HG03066 (cell line): ENCODE results near the gene PLEKHG4B.
"Not testable (repeated sequence)": the region's sequence is repeated elsewhere in the genome, so short reads cannot be mapped to it uniquely, and the experiment has no call there.

Experiments used
- ATAC-seq: cut with Tn5 transposase; IDR thresholded peaks from one replicate; pipeline ENCODE4 v1.9.1; 2021; ENCODE audit warnings: low read depth; ENCODE audit not compliant: unreplicated experiment

Gene PLEKHG4B, protein sequence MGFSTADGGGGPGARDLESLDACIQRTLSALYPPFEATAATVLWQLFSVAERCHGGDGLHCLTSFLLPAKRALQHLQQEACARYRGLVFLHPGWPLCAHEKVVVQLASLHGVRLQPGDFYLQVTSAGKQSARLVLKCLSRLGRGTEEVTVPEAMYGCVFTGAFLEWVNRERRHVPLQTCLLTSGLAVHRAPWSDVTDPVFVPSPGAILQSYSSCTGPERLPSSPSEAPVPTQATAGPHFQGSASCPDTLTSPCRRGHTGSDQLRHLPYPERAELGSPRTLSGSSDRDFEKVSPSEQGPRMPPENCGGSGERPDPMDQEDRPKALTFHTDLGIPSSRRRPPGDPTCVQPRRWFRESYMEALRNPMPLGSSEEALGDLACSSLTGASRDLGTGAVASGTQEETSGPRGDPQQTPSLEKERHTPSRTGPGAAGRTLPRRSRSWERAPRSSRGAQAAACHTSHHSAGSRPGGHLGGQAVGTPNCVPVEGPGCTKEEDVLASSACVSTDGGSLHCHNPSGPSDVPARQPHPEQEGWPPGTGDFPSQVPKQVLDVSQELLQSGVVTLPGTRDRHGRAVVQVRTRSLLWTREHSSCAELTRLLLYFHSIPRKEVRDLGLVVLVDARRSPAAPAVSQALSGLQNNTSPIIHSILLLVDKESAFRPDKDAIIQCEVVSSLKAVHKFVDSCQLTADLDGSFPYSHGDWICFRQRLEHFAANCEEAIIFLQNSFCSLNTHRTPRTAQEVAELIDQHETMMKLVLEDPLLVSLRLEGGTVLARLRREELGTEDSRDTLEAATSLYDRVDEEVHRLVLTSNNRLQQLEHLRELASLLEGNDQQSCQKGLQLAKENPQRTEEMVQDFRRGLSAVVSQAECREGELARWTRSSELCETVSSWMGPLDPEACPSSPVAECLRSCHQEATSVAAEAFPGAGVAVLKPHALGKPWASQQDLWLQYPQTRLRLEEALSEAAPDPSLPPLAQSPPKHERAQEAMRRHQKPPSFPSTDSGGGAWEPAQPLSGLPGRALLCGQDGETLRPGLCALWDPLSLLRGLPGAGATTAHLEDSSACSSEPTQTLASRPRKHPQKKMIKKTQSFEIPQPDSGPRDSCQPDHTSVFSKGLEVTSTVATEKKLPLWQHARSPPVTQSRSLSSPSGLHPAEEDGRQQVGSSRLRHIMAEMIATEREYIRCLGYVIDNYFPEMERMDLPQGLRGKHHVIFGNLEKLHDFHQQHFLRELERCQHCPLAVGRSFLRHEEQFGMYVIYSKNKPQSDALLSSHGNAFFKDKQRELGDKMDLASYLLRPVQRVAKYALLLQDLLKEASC (N-terminal part only)

DNA sequence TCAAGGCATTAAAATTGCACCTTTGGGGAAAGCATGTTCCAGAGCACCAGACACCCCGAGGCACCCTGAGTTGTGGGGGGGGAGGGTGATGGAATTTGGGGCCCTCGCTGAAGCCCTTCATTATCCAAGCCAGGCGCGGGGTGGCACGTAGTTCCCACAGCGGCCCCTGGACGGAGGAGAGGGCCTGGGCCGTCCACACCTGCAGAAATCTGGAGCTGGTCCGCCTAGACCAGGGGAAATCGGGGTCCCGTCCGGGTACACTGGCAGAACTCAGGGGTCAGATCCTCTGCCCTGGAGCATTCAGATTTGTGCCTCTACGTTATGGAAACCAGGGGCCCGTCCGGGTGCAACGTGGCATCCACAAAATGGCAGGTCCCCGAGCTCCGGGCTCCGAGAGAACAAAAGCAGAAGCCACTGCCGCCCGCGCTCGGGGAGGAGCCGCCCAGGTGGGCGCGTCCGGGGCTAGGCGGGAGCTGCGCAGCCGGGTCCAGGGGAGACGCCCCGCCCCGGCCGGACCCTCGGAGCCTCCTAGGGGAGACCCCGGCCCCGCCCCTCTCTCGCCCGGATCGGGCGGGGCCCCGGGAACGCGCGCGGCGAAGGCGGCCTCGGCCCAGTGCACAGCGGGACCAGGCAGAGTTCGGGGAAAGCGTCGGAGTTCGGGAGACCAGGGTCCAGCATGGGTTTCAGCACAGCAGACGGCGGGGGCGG lies at the start of gene PLEKHG4B:
TSS of gene PLEKHG4B (plus strand) at position 613 of the 708 bp plus-strand sequence. CDS start at position 677, 64 bp downstream.
- no peak for ATAC-seq

DNA sequence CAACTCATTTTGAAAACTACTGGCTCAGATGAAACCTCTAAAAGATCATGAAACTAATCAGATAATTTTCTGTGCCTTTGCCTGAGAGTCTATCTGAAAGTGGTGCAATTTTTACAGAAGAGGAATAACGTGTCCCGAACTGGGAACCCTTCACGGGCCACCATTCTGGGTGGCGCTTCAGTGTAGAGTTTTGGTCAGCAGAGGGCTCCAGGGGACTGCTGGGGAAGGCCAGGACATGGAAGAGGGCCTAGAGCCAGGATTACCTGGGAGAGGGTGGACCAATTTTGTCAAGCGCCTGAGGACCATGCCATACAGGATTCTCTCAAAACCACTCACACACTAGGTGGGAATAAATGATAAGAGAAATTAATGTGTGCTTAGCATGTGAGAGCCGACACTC lies 49.7 kb upstream of the PLEKHG4B start:
- no peak for ATAC-seq

DNA sequence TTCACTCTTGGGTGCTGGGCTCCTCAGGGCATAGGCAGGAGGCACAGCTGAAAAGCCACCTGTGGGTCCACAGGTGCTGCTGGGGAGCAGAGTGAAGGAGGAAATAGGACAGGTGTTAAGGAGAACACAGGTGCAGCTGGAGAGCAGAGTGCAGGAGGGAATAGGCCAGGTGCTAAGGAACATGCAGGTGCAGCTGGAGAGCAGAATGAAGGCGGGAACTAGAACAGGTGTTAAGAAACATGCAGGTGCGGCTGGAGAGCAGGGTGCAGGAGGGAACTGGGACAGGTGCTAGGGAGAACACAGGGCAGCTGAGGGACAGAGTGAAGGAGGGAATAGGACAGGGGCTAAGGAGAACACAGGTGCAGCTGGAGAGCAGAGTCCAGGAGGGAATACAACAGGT lies 43.8 kb upstream of the PLEKHG4B start:
- ATAC-seq, result no peak

DNA sequence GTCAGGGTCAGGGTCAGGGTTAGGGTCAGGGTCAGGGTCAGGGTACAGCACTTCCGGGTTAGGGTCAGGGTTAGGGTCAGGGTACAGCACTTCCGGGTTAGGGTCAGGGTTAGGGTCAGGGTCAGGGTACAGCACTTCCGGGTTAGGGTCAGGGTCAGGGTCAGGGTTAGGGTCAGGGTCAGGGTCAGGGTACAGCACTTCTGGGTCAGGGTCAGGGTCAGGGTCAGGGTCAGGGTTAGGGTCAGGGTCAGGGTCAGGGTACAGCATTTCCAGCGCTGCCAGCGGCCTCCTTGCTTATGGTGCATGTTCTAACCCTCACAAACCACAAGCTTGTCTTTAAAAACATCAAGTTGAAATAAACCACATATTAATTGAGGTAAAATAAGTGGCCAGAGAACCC lies 42.4 kb upstream of the PLEKHG4B start:
- ATAC-seq, result not testable (repeated sequence)

DNA sequence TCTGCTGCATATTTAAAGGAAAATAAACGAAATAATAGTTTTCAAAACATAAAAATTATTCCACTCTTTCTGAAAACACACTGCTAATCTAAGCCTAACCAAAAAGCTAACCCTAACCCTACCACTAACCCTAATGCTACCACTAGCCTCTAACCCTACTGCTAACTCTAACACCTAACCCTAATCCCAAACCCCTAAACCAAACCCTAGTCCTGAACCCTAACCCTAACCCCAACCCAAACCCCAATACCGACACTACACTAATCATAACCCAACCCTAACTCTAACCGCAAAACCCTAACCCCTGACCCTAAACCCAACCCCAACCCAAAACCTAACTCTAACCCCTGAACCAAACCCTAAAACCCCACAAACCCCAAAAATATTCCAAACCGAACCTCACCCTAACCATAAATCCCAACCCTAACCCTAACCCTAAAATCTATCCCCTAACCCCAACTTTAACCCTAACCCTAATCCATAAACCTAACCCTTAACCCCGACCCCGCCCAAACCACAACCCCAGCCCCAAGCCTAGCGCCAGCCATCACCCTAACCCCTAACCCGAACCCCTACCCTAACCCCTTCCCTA lies 41.9 kb upstream of the PLEKHG4B start:
- ATAC-seq, result no peak

DNA sequence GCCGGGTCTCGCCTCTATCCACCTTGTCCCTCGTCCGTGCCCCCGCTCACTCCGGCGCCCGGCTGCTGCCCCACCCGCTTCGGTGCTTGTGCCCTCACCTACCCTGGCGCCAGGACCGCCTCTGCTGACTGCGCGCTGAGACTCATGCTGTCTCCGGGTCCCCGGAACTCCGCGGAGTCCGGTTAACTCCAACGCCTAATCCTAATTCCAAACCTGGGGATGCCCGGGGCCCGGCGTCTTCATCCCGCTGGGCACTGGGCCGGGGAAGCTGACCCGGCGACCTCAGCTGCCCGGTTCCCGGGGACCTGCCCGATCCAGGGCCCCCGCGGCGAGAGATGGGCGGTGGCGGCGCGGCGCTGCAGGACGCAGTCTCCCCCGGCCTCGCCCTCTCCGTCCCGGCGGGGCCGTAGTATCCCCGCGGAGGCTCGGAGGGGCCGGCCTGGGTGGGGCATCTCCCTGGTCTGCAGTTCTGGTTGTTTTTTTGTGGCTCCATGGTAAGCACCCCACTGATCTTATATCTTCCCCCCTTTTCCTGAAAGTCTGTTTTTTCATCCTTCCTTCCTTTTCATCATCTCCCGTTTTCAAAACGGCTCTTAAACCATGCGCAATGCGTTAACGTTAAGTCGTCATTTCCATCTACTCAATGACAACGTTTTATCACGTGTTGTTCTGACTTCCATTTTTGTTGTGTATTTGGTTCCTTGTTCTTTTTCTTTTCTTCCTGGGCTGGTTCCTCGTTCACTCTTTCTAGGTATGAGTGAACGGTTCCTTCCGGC lies 41.1 kb upstream of the PLEKHG4B start:
- no peak for ATAC-seq

DNA sequence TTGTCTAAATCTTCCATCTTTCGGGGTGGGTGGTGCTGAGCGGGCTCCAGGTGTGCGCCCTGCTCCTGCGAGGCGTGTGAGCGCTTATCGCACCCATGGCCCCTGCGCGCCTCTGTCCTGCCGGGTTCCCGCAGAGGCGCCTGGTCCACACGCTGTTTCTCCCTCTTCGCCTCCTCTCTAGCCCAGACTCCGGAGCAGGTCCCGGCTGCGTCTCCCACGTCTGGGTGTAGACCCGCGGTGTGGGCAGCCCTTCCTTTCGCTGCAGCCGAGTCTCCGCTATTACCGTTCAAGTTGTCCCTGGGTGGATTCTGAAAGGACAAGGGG lies 40.5 kb upstream of the PLEKHG4B start:
- no peak for ATAC-seq

DNA sequence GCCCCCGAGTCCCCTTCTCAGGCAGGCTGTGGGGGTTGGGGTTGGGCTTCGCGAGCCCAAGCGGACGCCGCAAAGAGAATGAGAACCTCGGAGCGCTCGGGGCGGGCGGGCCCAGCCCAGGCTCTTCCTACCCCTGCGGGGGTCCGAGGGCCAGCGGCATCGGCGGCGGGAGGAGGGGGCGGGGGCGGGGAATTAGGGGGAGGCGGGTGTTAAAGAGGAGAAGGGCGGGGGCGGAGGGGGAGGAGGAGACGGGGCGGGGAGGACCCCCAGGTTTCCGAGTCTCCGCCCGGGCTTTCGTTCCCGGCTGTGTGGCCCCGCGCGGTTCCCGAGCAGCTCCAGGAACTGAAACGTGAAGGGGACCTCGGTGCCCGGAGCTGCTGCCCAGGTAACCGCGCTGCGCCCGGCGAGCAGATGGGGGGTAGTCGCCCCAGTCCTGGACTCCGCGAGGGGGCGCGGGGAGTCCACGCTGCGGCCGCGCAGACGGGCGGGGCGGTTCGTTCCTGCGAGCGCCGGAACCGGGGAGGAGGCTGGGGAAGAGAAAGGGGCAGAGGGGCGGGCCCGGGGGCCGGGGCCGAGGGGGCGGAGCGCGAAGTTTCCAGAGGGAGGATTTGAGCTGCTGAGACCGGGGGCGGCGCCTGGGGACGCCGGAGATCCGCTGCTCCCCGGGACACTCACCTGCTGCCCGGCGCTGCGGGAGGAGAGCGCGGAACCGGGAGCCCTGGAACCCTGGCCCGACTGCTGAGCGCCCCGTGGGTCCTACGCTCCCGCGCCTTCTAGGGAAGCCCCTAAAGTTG lies 38.4 kb upstream of the PLEKHG4B start:
- no peak for ATAC-seq

DNA sequence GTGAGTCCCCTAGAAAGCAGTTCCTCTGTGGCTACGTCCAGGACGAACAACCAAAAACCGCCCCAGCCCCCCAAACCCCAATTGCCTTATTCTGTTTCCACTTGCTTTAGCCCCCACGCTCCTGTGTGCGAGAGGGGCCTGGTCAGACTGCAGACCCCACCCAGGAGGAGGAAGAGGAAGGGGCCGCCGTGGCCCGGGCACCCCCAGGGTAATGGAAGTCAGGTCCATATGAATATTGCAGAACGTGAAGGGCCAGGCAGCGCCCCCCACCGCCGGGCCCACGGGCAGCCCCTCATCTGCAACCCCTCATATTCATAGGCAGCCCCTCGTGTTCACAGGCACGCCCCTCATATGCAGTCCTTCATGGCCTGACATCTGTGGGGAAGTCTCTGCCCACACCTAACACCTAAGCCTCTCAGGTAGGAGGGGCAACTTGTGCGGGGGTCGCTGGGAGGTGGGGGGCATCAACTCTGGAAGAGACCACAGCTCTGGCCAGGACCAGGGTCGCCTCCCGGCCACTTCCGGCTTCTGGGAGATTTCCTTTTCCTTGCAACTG lies 37.7 kb upstream of the PLEKHG4B start:
- no peak for ATAC-seq

DNA sequence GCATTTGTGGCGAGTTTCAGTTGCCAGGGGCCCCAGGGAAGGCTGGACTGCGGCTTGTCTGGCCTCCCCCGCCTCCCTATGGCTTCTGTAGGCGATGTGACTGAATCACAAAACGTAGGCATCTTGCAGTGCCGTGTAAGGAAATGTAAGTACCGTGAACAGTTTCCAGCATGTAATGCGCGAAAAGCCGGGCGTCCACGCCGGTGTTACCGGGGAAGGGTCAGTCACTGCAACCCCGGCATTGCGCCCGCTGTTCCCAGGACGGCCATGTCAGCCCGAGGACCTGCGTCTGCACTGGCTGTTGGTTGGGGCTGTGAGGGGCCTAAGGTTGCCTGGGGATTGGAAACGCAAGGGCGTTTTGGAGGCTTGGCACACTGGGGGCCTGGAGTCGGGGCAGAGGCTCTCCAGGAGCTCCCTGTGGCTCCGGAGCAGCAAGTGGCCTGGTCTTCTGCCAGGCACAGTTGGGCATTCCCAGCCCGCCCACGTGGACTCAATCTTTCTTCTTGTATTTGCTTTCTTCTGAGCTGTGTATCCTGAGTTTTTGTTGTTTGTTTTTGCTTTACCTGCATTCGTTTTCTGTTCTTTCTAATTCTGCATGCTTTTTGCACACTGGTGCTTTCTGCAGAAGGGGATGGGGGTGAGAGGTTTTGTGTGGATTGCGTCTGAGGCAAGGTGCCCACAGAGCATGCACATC lies 36.9 kb upstream of the PLEKHG4B start:
- no peak for ATAC-seq

DNA sequence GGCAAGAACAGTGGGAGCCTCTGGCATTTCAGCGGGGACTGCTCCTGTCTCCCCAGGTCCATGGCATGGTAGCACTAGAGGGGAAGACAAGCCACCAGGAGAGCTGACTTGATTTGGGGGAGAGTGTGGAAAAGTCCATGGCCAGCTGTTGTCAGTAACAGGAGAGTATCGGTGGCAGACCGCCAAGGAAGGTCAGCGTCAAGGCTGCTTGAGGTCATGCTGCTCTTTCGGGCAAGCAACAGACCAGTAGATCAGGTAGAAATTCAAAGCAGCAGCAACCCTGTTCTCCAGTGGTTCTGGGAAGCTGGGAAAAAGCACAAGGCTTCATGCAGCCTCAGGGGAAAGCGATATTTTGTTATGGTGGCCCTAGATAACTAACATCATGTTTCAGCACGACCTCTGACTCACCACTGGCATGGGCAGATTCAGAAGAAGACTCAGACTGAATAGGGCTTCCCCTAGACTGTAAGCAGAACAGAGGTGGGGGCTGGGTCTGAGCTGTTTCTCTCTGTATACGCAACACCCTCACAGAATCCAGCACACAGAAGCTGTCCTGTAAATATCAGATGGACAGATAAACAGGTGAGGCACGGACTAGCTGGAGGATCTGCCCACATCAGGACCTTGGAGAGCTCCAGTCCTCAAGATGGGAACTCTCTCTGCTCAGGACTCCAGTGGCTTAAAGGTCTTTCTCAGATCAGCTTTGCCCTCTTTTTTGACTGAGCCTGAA lies 35.2 kb upstream of the PLEKHG4B start:
- no peak for ATAC-seq

DNA sequence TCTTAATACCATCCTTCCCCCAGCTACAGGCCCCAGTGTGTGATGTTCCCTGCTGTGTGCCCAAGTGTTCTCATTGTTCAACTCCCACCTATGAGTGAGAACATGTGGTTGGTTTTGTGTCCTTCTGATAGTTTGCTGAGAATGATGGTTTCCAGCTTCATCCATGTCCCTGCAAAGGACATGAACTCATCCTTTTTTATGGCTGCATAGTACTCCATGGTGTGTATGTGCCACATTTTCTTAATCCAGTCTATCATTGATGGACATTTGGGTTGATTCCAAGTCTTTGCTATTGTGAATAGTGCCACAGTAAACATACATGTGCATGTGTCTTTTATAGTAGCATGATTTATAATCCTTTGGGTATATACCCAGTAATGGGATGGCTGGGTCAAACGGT lies 31.7 kb upstream of the PLEKHG4B start:
- not testable (repeated sequence) for ATAC-seq

DNA sequence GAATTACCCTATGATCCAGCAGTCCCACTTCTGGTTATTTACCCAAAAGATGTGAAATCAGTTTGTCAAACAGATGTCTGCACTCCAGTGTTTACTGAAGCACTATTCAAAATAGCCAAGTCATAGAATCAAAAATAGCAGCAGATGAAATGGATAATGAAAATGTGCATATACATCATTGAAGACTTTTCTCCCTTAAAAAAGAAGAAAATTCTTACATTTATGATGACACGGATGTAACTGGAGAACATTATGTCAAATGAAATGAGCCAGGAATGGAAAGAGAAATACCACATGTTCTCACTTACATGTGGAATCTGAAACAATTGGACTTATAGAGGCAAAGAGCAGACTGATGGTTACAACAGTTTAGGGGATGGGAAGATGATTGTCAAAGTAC lies 21.5 kb upstream of the PLEKHG4B start:
- no peak for ATAC-seq

DNA sequence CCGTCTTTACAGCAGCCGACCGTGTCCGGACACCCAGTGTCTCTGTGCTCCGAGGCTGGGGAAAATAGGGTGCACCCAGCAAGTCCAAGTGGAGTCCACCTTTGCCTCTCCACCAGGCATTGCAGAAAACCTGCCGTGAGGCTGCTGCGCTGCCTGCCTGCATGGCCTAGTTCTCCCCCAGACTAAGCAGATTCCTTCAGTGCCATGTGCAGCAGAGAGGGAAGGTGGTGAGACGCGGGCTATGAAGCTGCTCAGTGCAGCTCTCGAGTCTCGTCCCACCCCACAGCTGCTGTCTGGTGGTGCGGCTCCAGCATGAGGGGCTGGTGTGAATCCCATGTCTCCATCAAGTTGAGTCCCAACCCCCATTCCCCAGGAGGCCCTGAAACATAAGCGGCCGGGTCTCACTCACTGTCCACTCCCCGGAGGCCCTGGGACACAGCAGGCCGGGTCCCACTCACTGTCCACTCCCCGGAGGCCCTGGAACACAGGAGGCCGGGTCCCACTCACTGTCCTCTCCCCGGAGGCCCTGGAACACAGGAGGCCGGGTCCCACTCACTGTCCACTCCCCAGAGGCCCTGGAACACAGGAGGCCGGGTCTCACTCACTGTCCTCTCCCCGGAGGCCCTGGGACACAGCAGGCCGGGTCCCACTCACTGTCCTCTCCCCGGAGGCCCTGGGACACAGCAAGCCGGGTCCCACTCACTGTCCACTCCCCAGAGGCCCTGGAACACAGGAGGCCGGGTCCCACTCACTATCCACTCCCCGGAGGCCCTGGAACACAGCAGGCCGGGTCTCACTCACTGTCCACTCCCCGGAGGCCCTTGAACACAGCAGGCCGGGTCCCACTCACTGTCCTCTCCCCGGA lies 19.4 kb upstream of the PLEKHG4B start:
- not testable (repeated sequence) for ATAC-seq

DNA sequence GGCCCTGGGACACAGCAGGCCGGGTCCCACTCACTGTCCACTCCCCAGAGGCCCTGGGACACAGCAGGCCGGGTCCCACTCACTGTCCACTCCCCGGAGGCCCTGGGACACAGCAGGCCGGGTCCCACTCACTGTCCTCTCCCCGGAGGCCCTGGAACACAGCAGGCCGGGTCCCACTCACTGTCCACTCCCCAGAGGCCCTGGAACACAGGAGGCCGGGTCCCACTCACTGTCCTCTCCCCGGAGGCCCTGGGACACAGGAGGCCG lies 18.9 kb upstream of the PLEKHG4B start:
- ATAC-seq, result not testable (repeated sequence)
